Measurements from ENCODE around the gene FEM1B. TPM values are rescaled to one million over a fixed set of nuclear protein-coding genes. Genes with fewer than 3 reads are reported as not detected.

The FEM1B gene
- total and polyA plus RNA-seq, 2 experiments from 2014 or later: 11.9 to 62.8 TPM

DNA sequence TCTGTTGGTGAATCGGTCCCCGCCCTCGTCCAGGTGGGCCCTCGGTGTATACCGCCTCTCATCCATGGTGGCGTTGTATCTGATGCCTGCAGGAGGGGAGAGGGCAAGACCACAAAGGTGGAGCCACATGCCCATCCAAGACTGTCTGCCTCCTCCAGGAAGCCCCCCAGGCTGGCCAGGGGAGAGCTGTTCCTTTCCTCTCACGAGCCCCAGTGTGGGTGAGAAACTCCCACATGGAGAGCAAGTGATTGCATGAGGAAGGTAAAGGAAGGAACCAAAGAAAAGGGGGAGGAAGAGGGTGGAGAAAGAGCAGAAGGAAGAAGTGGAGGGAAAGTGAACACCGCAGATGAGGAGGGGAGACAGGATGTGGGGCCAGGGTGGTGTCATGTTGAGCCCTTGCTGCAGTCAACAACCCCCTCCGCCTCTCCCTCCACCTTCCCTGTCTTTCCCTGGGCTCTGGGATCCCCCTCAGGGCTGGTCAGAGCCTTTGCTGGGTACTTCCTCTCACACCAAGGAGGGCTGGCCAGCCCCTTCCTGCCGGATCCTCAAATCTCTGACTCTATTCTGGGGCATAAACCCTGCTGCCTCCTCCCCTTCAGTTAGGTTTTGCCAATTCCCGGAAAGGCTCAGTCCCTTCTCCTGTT is 49.3 kb downstream of the FEM1B start:
- Histone ChIP-seq H3K9me2 (replicated peaks; ENCODE audit: insufficient read depth) (no peaks in the 10 kb centered on the region), H3K4me3 (no peak overlapping the region), H3K36me3 (replicated peaks; ENCODE audit: insufficient read depth, low read depth) (no peaks in the 10 kb centered on the region), H3K27me3 (no peaks in the 10 kb centered on the region), H3K9me3 (ENCODE audit: low read depth) (no peaks in the 10 kb centered on the region), H3K4me2 (no peak overlapping the region), H3K4me1 (ENCODE audit: insufficient read depth) (no peaks in the 10 kb centered on the region), H3K79me2 (no peaks in the 10 kb centered on the region), H3K27ac (no peak overlapping the region), H2AFZ (no peak overlapping the region), H4K20me1 (ENCODE audit: insufficient read depth, poor library complexity, severe bottlenecking) (no peaks in the 10 kb centered on the region)
- TF ChIP-seq EZH2phosphoT487 (IDR thresholded peaks at IDR 0.05; ENCODE audit: low read depth, severe bottlenecking, unreplicated experiment) (no peak), EZH2 (IDR thresholded peaks at IDR 0.05; ENCODE audit: borderline replicate concordance) (no peak)
- TF ChIP-seq, protein P1, sequence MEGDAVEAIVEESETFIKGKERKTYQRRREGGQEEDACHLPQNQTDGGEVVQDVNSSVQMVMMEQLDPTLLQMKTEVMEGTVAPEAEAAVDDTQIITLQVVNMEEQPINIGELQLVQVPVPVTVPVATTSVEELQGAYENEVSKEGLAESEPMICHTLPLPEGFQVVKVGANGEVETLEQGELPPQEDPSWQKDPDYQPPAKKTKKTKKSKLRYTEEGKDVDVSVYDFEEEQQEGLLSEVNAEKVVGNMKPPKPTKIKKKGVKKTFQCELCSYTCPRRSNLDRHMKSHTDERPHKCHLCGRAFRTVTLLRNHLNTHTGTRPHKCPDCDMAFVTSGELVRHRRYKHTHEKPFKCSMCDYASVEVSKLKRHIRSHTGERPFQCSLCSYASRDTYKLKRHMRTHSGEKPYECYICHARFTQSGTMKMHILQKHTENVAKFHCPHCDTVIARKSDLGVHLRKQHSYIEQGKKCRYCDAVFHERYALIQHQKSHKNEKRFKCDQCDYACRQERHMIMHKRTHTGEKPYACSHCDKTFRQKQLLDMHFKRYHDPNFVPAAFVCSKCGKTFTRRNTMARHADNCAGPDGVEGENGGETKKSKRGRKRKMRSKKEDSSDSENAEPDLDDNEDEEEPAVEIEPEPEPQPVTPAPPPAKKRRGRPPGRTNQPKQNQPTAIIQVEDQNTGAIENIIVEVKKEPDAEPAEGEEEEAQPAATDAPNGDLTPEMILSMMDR (IDR thresholded peaks at IDR 0.05; ENCODE audit: poor library complexity): no peak
- WGBS (ENCODE audit: low lambda C conversion rate, missing lambda C conversion rate): 83% methylated on average over 11 of the region's 11 CpGs
- DNase-seq (ENCODE audit: low spot score): no peak

DNA sequence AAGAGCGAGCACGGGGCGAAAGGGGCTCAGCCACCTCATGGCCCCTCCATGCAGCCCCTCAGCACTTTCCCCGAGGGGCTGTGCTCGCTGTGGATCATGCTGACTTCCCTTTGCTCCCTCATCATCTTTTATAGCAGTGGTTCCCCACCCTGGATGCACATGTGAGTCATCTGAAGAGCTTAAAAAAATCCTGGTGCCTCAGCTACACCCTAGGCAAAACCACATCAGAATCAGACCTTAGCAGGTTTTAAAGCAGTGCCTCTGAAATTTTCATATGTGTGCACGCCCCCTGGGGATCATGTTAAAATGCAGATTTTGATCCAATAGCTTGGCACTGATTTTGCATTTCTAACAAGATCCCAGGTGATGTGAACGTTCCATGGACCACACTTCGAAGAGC is 50.9 kb downstream of the FEM1B start:
- Histone ChIP-seq H3K36me3 (replicated peaks; ENCODE audit: insufficient read depth, low read depth) (no peaks in the 10 kb centered on the region), H3K79me2 (no peaks in the 10 kb centered on the region), H3K9me2 (replicated peaks; ENCODE audit: insufficient read depth) (no peaks in the 10 kb centered on the region), H3K4me3 (no peak overlapping the region), H3K27me3 (no peaks in the 10 kb centered on the region), H2AFZ (no peak overlapping the region), H3K4me1 (ENCODE audit: insufficient read depth) (no peaks in the 10 kb centered on the region), H3K4me2 (no peak overlapping the region), H4K20me1 (ENCODE audit: insufficient read depth, poor library complexity, severe bottlenecking) (no peaks in the 10 kb centered on the region), H3K27ac (no peak overlapping the region), H3K9me3 (ENCODE audit: low read depth) (no peaks in the 10 kb centered on the region)
- TF ChIP-seq EZH2 (IDR thresholded peaks at IDR 0.05; ENCODE audit: borderline replicate concordance) (no peak), EZH2phosphoT487 (IDR thresholded peaks at IDR 0.05; ENCODE audit: low read depth, severe bottlenecking, unreplicated experiment) (no peak)
- TF ChIP-seq, protein P1 (IDR thresholded peaks at IDR 0.05; ENCODE audit: poor library complexity): no peak
- 91% methylated on average over 8 of the region's 8 CpGs for WGBS (ENCODE audit: low lambda C conversion rate, missing lambda C conversion rate)
- DNase-seq (ENCODE audit: low spot score): no peak

DNA sequence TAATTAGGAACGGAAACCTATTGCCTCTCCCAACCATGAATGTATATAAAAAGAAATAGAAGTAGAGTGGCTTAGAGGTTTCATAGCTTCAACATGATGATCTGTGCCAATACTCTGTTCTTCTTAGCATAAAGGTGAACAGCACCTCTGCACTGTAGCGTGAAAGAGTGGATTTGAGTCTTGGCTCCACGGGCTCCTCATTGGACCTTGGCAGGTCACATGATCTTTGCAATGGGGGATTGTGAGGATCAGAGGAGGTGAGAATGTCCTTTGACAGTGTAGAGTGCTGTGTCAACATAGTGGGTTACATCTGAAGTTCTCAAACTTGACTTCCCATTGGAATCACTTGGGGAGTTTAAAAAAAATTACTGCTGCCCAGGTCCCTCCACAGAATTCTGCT is 51.4 kb downstream of the FEM1B start:
- DNase-seq (ENCODE audit: low spot score): no peak
- TF ChIP-seq, protein P1 (IDR thresholded peaks at IDR 0.05; ENCODE audit: poor library complexity): no peak
- TF ChIP-seq EZH2phosphoT487 (IDR thresholded peaks at IDR 0.05; ENCODE audit: low read depth, severe bottlenecking, unreplicated experiment) (no peak), EZH2 (IDR thresholded peaks at IDR 0.05; ENCODE audit: borderline replicate concordance) (no peak)
- 91% methylated on average over 3 of the region's 3 CpGs for WGBS (ENCODE audit: low lambda C conversion rate, missing lambda C conversion rate)

More for the DNA sequence above, 51.4 kb downstream of the FEM1B start:
- no peak overlapping the region for H3K4me2 ChIP-seq
- no peak overlapping the region for H2AFZ ChIP-seq
- H3K9me2 ChIP-seq (replicated peaks; ENCODE audit: insufficient read depth): no peaks in the 10 kb centered on the region
- H4K20me1 ChIP-seq (ENCODE audit: insufficient read depth, poor library complexity, severe bottlenecking): no peaks in the 10 kb centered on the region
- H3K9me3 ChIP-seq (ENCODE audit: low read depth): no peaks in the 10 kb centered on the region
- no peaks in the 10 kb centered on the region for H3K79me2 ChIP-seq
- H3K4me1 ChIP-seq (ENCODE audit: insufficient read depth): no peaks in the 10 kb centered on the region
- H3K36me3 ChIP-seq (replicated peaks; ENCODE audit: insufficient read depth, low read depth): no peaks in the 10 kb centered on the region
- no peak overlapping the region for H3K27ac ChIP-seq
- no peak overlapping the region for H3K4me3 ChIP-seq
- H3K27me3 ChIP-seq: no peaks in the 10 kb centered on the region
